SK-N-MC (cell line): ENCODE measurements around the gene NKD2.

ENCODE experiments used
- EZH2 ChIP-seq: fragments of 200-600 bp; sonication (generic); IDR thresholded peaks from one replicate; pipeline ENCODE4 v1.6.1; 2017; ENCODE audit warnings: antibody characterized with exemption
- FOXP2 ChIP-seq: optimal IDR thresholded peaks from 2 replicates; pipeline ENCODE3; 2011; ENCODE audit warnings: mild to moderate bottlenecking, moderate library complexity; ENCODE audit not compliant: insufficient read depth; ENCODE audit errors: extremely low read length, control extremely low read depth
- POLR2AphosphoS5 ChIP-seq: IDR thresholded peaks from 2 replicates; pipeline ENCODE4 v1.6.1; 2012; ENCODE audit warnings: mild to moderate bottlenecking, low read depth, low read length, borderline replicate concordance

- TF ChIP-seq POLR2AphosphoS5 (no peak), EZH2 (no peak), FOXP2 (no peak)
Observed at GRCh38 chr5:998246-999031, 10.2 kb upstream of the NKD2 start.
